SK-N-SH (cell line): ENCODE measurements around the gene ARMC9. TPM values are rescaled to one million over a fixed set of nuclear protein-coding genes. Genes with fewer than 3 reads are reported as not detected.
"Not testable (repeated sequence)": the region's sequence is repeated elsewhere in the genome, so short reads cannot be mapped to it uniquely, and the experiment has no call there.

Experiments
- CTCF ChIA-PET: fragments of 300-600, 350-600 bp; formaldehyde crosslinking; extraction: SDS; loops from one replicate; lab custom pipeline; 2021; lab: Yijun Ruan, JAX
- POLR2A ChIA-PET: fragments of 350-600 bp; sonication (Branson Sonifier 250); formaldehyde crosslinking; extraction: SDS; loops from one replicate; lab custom pipeline; 2020; ENCODE audit warnings: antibody characterized with exemption, inconsistent platforms; lab: Yijun Ruan, JAX
- DNase-seq: peaks from one replicate; pipeline ENCODE4 v3.0.0; 2012
- H2AFZ ChIP-seq: fragments of 200-600 bp; sonication (generic); 2 replicates; pipeline ENCODE4 v1.8.1; 2016; ENCODE audit warnings: antibody characterized with exemption, mild to moderate bottlenecking, low read depth
- H3F3A ChIP-seq: fragments of 200-600 bp; sonication (generic); replicated peaks from 2 replicates; pipeline ENCODE3; 2016; ENCODE audit warnings: antibody characterized with exemption, mild to moderate bottlenecking; ENCODE audit not compliant: insufficient read depth
- H3K27ac ChIP-seq, 2 experiments: fragments of 200-500 bp in 1 of 2; fragments of 200-600 bp in 1 of 2; sonication (Bioruptor generic) in 1 of 2; sonication (generic), shearing (Covaris generic) in 1 of 2; 2 replicates each; pipeline versions ENCODE4 v1.5.1 to v1.6.1; 2014 to 2016; ENCODE audit warnings: low read depth in 2 of 2, inconsistent platforms in 1 of 2, low read length in 1 of 2, mild to moderate bottlenecking in 1 of 2, mixed read lengths in 1 of 2
- H3K27me3 ChIP-seq: fragments of 200-600 bp; sonication (generic), shearing (Covaris generic); 2 replicates; pipeline ENCODE4 v1.6.1; 2016; ENCODE audit warnings: mixed run types; ENCODE audit not compliant: insufficient read depth
- H3K36me3 ChIP-seq, 2 experiments: fragments of 200-500 bp in 1 of 2; fragments of 200-600 bp in 1 of 2; sonication (Bioruptor generic) in 1 of 2; sonication (generic) in 1 of 2; replicated peaks in 1 of 2; 2 replicates each; pipeline versions ENCODE3 to v1.5.1; 2014 to 2016; ENCODE audit warnings: low read length in 1 of 2, mild to moderate bottlenecking in 1 of 2; ENCODE audit not compliant: insufficient read depth in 2 of 2, control insufficient read depth in 1 of 2
- H3K4me1 ChIP-seq, 2 experiments: fragments of 200-500 bp in 1 of 2; fragments of 200-600 bp in 1 of 2; sonication (Bioruptor generic) in 1 of 2; sonication (generic), shearing (Covaris generic) in 1 of 2; 2 replicates each; pipeline versions ENCODE4 v1.5.1 to v1.6.1; 2014 to 2016; ENCODE audit warnings: low read depth in 1 of 2, low read length in 1 of 2, mixed run types in 1 of 2; ENCODE audit not compliant: insufficient read depth in 2 of 2, control insufficient read depth in 1 of 2
- H3K4me2 ChIP-seq: fragments of 200-600 bp; sonication (generic), shearing (Covaris generic); 2 replicates; pipeline ENCODE4 v1.6.1; 2017; ENCODE audit warnings: mixed run types
- H3K4me3 ChIP-seq, 2 experiments: fragments of 200-500 bp in 1 of 2; fragments of 200-600 bp in 1 of 2; sonication (Bioruptor generic) in 1 of 2; sonication (generic), shearing (Covaris generic) in 1 of 2; 2 replicates each; pipeline versions ENCODE4 v1.5.1 to v1.8.1; 2014 to 2016; ENCODE audit warnings: low read depth in 2 of 2, inconsistent platforms in 1 of 2, low read length in 1 of 2, mild to moderate bottlenecking in 1 of 2, mixed read lengths in 1 of 2, moderate library complexity in 1 of 2
- H3K79me2 ChIP-seq: fragments of 200-600 bp; sonication (generic); 2 replicates; pipeline ENCODE4 v1.8.1; 2017; ENCODE audit warnings: mild to moderate bottlenecking; ENCODE audit not compliant: insufficient read depth
- H3K9ac ChIP-seq: fragments of 200-600 bp; sonication (generic); 2 replicates; pipeline ENCODE4 v1.6.1; 2017; ENCODE audit warnings: mixed run types
- H3K9me2 ChIP-seq: fragments of 200-600 bp; sonication (generic); 2 replicates; pipeline ENCODE4 v1.6.1; 2017; ENCODE audit warnings: mixed run types
- H3K9me3 ChIP-seq: fragments of 200-600 bp; sonication (generic); 2 replicates; pipeline ENCODE4 v1.6.1; 2017; ENCODE audit warnings: mixed run types, mild to moderate bottlenecking, moderate library complexity
- H4K20me1 ChIP-seq: fragments of 200-600 bp; sonication (generic); 2 replicates; pipeline ENCODE4 v1.6.1; 2017; ENCODE audit warnings: mild to moderate bottlenecking, mixed run types; ENCODE audit not compliant: insufficient read depth
- CHD2 ChIP-seq: fragments of 150-350 bp; IDR thresholded peaks from 2 replicates; pipeline ENCODE4 v1.6.1; 2018; ENCODE audit warnings: low read length; ENCODE audit not compliant: partially characterized antibody
- MEF2A ChIP-seq: IDR thresholded peaks from 2 replicates; pipeline ENCODE4 v1.4.0; 2012; ENCODE audit warnings: low read depth, borderline replicate concordance
- NRF1 ChIP-seq: IDR thresholded peaks from 2 replicates; pipeline ENCODE4 v1.6.1; 2012; ENCODE audit warnings: low read depth, mild to moderate bottlenecking, low read length
- RFX5 ChIP-seq: IDR thresholded peaks from 2 replicates; pipeline ENCODE4 v1.6.1; 2012; ENCODE audit warnings: mild to moderate bottlenecking, improper control_type of control experiment, low read length
- SIN3A ChIP-seq: IDR thresholded peaks from 2 replicates; pipeline ENCODE4 v1.6.1; 2012; ENCODE audit warnings: low read depth, mild to moderate bottlenecking, low read length, moderate library complexity, borderline replicate concordance
- TEAD4 ChIP-seq: IDR thresholded peaks from 2 replicates; pipeline ENCODE4 v1.4.0; 2012; ENCODE audit warnings: mild to moderate bottlenecking, borderline replicate concordance; ENCODE audit not compliant: insufficient read depth
- WGBS: methylation state at CpG from one replicate; pipeline ENCODE4 v1.1.6; 2017; ENCODE audit warnings: low lambda C conversion rate; 5-methylcytosine and 5-hydroxymethylcytosine counted together
- polyA plus RNA-seq, 3 experiments: library from polyadenylated mRNA; depleted of rRNA; stranded (reverse); fragments of >200 nt; gene quantifications; 2 replicates each; pipeline ENCODE4 v1.2.3, GENCODE V29; 2012
- TF ChIP-seq, protein P1 (sequence below): IDR thresholded peaks from 2 replicates; pipeline ENCODE4 v1.6.1; 2012; ENCODE audit warnings: mild to moderate bottlenecking, low read depth, low read length, moderate library complexity

Gene ARMC9
- polyA plus RNA-seq, 1 of the 3 experiments (the other 2 are of a cell fraction): 25.3 TPM

DNA sequence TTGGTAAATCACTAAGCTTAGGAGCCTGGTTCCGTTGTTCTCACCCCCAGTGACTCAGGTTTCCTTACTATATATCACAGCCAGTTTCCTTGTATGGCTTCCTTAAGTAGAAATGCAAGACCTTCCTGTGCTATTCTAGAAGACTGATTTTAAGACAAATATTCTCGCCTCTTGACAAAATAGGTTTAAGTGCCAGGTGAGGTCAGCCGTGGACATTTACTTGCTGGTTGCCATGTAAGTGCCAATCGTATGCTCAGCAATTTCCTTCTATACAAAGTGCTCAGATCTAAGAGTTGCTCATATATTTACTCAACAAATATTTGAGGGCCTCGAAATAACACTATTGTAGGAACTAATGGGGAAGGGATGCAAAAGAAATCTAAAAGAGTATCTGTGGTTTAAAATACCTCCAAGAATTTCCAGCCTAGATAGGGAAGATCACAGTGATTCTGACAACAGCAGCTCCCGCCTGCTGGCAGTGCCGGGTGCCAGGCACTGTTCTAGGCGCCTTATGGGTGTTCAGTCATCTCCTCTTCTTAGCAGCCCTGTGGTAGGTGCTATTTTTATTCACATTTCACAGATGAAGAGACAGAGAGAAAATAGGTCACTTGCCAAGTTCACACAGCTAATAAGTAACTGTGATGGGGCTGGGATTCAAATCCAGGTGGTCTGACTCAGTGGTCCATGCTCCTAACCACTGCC lies 101.7 kb downstream of the ARMC9 start:
- Histone ChIP-seq H2AFZ (no peak overlapping the region), H3K36me3 (peaks cover 16 to 26% of the 10 kb centered on the region in 2 experiments), H3K27me3 (no peaks in the 10 kb centered on the region), H3K79me2 (no peaks in the 10 kb centered on the region), H3K9ac (no peak overlapping the region), H3K27ac (no peak overlapping the region), H4K20me1 (no peaks in the 10 kb centered on the region), H3K4me2 (no peak overlapping the region), H3K4me3 (no peak overlapping the region), H3K9me2 (no peaks in the 10 kb centered on the region), H3F3A (peaks cover 5% of the 10 kb centered on the region), H3K4me1 (no peaks in the 10 kb centered on the region; a peak in 1 of 4 replicates), H3K9me3 (no peaks in the 10 kb centered on the region)
- CTCF ChIA-PET: interaction anchor here (1.0 to 16.3 kb wide), 5 partner anchors 12 to 109 kb away, joined by 3 to 302 read pairs (median 9); partner anchors contain the start of gene B3GNT7
- no peak for DNase-seq
- 87% methylated on average over 8 of the region's 8 CpGs for WGBS
- POLR2A ChIA-PET: interaction anchor here (0.5 kb wide), 1 partner anchor 112 kb away, joined by 3 read pairs; no protein-coding TSS in a partner anchor
- TF ChIP-seq, protein P1, sequence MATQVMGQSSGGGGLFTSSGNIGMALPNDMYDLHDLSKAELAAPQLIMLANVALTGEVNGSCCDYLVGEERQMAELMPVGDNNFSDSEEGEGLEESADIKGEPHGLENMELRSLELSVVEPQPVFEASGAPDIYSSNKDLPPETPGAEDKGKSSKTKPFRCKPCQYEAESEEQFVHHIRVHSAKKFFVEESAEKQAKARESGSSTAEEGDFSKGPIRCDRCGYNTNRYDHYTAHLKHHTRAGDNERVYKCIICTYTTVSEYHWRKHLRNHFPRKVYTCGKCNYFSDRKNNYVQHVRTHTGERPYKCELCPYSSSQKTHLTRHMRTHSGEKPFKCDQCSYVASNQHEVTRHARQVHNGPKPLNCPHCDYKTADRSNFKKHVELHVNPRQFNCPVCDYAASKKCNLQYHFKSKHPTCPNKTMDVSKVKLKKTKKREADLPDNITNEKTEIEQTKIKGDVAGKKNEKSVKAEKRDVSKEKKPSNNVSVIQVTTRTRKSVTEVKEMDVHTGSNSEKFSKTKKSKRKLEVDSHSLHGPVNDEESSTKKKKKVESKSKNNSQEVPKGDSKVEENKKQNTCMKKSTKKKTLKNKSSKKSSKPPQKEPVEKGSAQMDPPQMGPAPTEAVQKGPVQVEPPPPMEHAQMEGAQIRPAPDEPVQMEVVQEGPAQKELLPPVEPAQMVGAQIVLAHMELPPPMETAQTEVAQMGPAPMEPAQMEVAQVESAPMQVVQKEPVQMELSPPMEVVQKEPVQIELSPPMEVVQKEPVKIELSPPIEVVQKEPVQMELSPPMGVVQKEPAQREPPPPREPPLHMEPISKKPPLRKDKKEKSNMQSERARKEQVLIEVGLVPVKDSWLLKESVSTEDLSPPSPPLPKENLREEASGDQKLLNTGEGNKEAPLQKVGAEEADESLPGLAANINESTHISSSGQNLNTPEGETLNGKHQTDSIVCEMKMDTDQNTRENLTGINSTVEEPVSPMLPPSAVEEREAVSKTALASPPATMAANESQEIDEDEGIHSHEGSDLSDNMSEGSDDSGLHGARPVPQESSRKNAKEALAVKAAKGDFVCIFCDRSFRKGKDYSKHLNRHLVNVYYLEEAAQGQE: no peak
- TF ChIP-seq RFX5: no peak

DNA sequence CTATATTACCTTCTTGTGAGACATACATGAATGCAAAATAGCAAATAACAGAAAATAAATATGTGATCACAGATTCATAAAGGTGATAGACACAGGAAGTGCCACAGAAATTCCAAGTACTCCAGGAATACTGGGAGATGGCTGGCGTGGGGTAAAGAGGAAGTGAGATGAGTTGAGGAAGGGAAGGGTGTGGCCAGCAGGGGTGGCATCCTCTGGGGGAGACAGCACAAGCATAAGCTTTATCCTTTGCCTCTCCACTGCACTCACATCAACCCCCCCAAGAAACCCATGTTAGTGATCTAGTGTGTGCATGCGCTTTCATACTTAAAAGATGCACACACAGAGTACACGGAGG lies 102.3 kb downstream of the ARMC9 start:
- Histone ChIP-seq H3K27ac (no peak overlapping the region), H3K9me3 (no peaks in the 10 kb centered on the region), H3F3A (peaks cover 5% of the 10 kb centered on the region), H3K9me2 (no peaks in the 10 kb centered on the region), H3K27me3 (no peaks in the 10 kb centered on the region), H3K79me2 (no peaks in the 10 kb centered on the region), H3K4me2 (no peak overlapping the region), H3K9ac (no peak overlapping the region), H2AFZ (no peak overlapping the region), H3K4me1 (no peaks in the 10 kb centered on the region; a peak in 1 of 4 replicates), H3K4me3 (no peak overlapping the region), H4K20me1 (no peaks in the 10 kb centered on the region), H3K36me3 (peaks cover 13 to 28% of the 10 kb centered on the region in 2 experiments)
- ChIA-PET CTCF (interaction anchor here (1.0 to 16.3 kb wide), 3 partner anchors 58 to 108 kb away, joined by 3 to 302 read pairs (median 9); no protein-coding TSS in a partner anchor), POLR2A (no interaction called here)
- no peak for DNase-seq
- WGBS: 98% methylated on average over 3 of the region's 3 CpGs
- TF ChIP-seq SIN3A (no peak), NRF1 (no peak), MEF2A (no peak), CHD2 (no peak), TEAD4 (no peak)

DNA sequence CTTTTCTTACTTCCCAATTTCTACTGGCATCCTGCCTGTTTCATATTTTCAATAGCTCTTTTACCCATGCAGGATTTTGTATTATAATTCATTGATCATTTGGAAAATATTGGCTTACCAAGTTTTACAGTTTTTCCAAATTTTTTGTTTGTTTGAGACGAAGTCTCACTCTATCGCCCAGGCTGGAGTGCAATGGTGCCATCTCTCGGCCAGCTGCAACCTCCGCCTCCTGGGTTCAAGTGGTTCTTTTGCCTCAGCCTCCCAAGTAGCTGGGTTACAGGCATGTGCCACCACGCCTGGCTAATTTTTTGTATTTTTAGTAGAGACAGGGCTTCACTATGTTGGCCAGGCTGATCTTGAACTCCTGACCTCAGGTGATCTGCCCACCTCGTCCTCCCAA lies 105.8 kb downstream of the ARMC9 start:
- CTCF ChIA-PET: interaction anchor here (0.8 to 2.5 kb wide), 6 partner anchors 13 to 147 kb away, joined by 3 to 10 read pairs (median 6); no protein-coding TSS in a partner anchor
- DNase-seq: not testable (repeated sequence)

More for the DNA sequence above, 105.8 kb downstream of the ARMC9 start:
- peaks cover 0 to 23% of the 10 kb centered on the region in 2 experiments for H3K36me3 ChIP-seq
- WGBS: 95% methylated on average over 6 of the region's 6 CpGs
- H3K4me2 ChIP-seq, H3K9ac ChIP-seq, H3F3A ChIP-seq, H3K9me2 ChIP-seq, H3K79me2 ChIP-seq, H3K9me3 ChIP-seq, POLR2A ChIA-PET, H3K27ac ChIP-seq, H4K20me1 ChIP-seq, H3K4me1 ChIP-seq, H2AFZ ChIP-seq, H3K27me3 ChIP-seq, H3K4me3 ChIP-seq: not testable (repeated sequence)
